Measurements from ENCODE around the gene TMEM82.

Gene TMEM82

DNA sequence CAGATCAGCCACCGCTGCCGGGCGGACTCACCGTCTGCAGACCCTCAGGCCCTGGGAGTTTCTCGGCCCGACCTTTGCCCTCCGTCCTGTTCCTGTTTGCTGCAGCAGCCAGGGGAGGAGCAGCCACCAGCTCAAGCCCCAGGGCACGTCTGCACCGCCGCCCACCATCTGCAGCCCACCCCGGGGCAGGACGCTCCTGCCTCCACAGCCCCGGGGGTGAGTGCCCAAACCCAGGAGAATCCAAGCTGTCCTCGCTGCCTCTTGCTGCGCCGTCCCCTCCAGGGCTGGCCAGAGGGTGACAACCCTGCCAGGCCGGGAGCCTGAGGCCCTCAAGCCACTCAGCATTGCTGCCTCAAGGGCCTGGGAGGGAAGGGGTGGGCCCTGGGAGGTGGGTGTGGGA is 7.4 kb upstream of the TMEM82 start:
- no peaks in the 10 kb centered on the region for H3K27me3 ChIP-seq (ENCODE audit: low read depth, low read length)
- H3K36me3 ChIP-seq (replicated peaks; ENCODE audit: low read depth, low read length) = no peaks in the 10 kb centered on the region

DNA sequence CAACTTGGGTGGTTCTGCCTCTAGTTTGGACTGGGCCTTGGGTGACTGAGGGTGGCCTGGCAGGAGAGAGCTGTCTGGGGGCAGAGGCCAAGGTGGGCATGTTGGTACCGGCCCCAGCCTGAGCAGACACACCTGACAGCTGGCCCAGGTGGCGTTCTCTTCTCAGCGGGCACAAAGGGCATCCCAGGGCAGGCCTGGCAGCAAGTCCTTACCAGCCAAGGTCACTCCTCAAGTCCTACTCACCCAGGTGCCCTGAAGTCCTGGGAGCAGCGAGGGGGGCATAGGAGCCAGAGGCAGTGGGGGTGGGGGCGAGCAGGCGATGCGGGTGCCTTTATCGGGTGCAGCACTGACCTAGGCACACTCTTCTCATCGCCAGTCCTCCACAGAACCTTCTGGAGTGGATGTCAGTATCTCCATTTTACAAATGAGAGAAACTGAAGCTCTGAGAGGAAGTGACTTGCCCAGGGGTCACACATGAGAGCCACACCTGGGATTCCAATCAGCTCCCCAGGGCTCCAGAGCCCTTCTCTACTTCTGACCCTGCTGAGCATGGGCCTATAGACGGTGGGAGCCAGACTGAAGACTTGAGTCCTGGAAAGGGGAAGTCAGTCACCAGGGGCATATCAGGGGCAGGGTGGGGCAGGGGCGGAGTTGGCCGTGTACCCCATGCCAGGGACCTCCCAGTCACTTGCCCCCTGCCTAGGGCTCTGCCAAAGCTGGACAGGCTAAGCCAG is 6.8 kb upstream of the TMEM82 start:
- H3K4me3 ChIP-seq (ENCODE audit: low read length) = no peak overlapping the region
- no peak overlapping the region for H3K4me2 ChIP-seq (ENCODE audit: low read length)
- H3K27ac ChIP-seq (ENCODE audit: low read length) = no peak overlapping the region
- no peak overlapping the region for H2AFZ ChIP-seq (ENCODE audit: low read depth, low read length)
- no peaks in the 10 kb centered on the region for H3K9me3 ChIP-seq (ENCODE audit: insufficient read depth, low read length)
- no peaks in the 10 kb centered on the region for H3K27me3 ChIP-seq (ENCODE audit: low read depth, low read length)
- no peak overlapping the region for H3K9ac ChIP-seq (ENCODE audit: low read length)
- TF ChIP-seq EZH2phosphoT487 (IDR thresholded peaks at IDR 0.05; ENCODE audit: low read depth) = no peak
- TF ChIP-seq, protein P1, sequence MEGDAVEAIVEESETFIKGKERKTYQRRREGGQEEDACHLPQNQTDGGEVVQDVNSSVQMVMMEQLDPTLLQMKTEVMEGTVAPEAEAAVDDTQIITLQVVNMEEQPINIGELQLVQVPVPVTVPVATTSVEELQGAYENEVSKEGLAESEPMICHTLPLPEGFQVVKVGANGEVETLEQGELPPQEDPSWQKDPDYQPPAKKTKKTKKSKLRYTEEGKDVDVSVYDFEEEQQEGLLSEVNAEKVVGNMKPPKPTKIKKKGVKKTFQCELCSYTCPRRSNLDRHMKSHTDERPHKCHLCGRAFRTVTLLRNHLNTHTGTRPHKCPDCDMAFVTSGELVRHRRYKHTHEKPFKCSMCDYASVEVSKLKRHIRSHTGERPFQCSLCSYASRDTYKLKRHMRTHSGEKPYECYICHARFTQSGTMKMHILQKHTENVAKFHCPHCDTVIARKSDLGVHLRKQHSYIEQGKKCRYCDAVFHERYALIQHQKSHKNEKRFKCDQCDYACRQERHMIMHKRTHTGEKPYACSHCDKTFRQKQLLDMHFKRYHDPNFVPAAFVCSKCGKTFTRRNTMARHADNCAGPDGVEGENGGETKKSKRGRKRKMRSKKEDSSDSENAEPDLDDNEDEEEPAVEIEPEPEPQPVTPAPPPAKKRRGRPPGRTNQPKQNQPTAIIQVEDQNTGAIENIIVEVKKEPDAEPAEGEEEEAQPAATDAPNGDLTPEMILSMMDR (IDR thresholded peaks at IDR 0.05; ENCODE audit: low read depth, low read length) = no peak
- H3K79me2 ChIP-seq (ENCODE audit: low read length) = no peaks in the 10 kb centered on the region
- H4K20me1 ChIP-seq (ENCODE audit: insufficient read depth, low read length) = no peaks in the 10 kb centered on the region
- no peaks in the 10 kb centered on the region for H3K4me1 ChIP-seq (ENCODE audit: low read length)
- no peaks in the 10 kb centered on the region for H3K36me3 ChIP-seq (replicated peaks; ENCODE audit: low read depth, low read length)

More for the DNA sequence above, 7.4 kb upstream of the TMEM82 start:
- TF ChIP-seq, protein P1 (IDR thresholded peaks at IDR 0.05; ENCODE audit: low read depth, low read length) = no peak
- no peak for TF ChIP-seq EZH2phosphoT487 (IDR thresholded peaks at IDR 0.05; ENCODE audit: low read depth)
- Histone ChIP-seq H3K4me3 (ENCODE audit: low read length) (no peak overlapping the region), H3K4me1 (ENCODE audit: low read length) (no peaks in the 10 kb centered on the region), H3K4me2 (ENCODE audit: low read length) (no peak overlapping the region), H3K9ac (ENCODE audit: low read length) (no peak overlapping the region), H2AFZ (ENCODE audit: low read depth, low read length) (no peak overlapping the region), H3K27ac (ENCODE audit: low read length) (no peak overlapping the region), H3K79me2 (ENCODE audit: low read length) (no peaks in the 10 kb centered on the region), H3K9me3 (ENCODE audit: insufficient read depth, low read length) (no peaks in the 10 kb centered on the region), H4K20me1 (ENCODE audit: insufficient read depth, low read length) (no peaks in the 10 kb centered on the region)

DNA sequence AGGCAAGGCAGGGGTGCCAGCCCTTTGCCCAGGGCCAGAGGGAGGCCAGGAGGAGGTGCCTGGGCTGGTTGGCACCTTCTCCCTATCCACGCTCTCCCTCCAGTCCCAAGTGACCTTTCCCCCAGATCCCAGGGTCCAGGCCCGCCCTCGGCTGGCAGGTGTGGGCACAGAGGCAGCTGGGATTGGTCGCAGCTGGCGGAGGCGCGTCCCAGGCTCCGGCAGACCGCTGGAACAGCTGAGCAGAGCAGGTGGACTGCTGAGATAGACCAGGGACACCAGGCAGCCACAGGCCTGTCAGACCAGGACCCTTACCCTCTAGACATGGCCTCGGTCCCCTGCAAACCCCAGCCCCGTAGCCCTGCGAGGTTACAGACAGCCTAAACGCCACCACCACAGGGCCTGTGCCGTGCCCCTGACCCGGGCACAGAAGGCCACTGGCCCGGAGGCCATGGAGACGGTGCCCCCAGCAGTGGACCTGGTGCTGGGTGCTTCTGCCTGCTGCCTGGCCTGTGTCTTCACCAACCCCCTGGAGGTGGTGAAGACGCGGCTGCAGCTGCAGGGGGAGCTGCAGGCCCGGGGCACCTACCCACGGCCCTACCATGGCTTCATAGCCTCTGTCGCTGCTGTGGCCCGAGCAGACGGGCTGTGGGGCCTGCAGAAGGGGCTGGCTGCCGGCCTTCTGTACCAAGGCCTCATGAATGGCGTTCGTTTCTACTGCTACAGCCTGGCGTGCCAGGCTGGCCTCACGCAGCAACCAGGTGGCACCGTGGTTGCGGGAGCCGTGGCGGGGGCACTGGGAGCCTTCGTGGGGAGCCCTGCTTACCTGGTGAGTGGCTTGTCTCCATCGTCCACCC is 6.0 kb upstream of the TMEM82 start, which contains the start of gene SLC25A34:
Gene SLC25A34, plus strand, starts transcription at position 221 of the 854 bp plus-strand sequence. Its CDS starts 228 bp downstream, at position 449.
- Histone ChIP-seq H3K27me3 (ENCODE audit: low read depth, low read length) (no peaks in the 10 kb centered on the region), H3K4me3 (ENCODE audit: low read length) (no peak within 1 kb of the TSS), H2AFZ (ENCODE audit: low read depth, low read length) (no peak within 1 kb of the TSS), H4K20me1 (ENCODE audit: insufficient read depth, low read length) (no peaks in the 10 kb centered on the region), H3K27ac (ENCODE audit: low read length) (no peak within 1 kb of the TSS), H3K36me3 (replicated peaks; ENCODE audit: low read depth, low read length) (no peaks in the 10 kb centered on the region), H3K4me1 (ENCODE audit: low read length) (no peaks in the 10 kb centered on the region), H3K4me2 (ENCODE audit: low read length) (no peak within 1 kb of the TSS), H3K9ac (ENCODE audit: low read length) (no peak within 1 kb of the TSS), H3K9me3 (ENCODE audit: insufficient read depth, low read length) (no peaks in the 10 kb centered on the region), H3K79me2 (ENCODE audit: low read length) (no peaks in the 10 kb centered on the region)
- TF ChIP-seq, protein P1 (IDR thresholded peaks at IDR 0.05; ENCODE audit: low read depth, low read length) = no peak
- no peak for TF ChIP-seq EZH2phosphoT487 (IDR thresholded peaks at IDR 0.05; ENCODE audit: low read depth)

DNA sequence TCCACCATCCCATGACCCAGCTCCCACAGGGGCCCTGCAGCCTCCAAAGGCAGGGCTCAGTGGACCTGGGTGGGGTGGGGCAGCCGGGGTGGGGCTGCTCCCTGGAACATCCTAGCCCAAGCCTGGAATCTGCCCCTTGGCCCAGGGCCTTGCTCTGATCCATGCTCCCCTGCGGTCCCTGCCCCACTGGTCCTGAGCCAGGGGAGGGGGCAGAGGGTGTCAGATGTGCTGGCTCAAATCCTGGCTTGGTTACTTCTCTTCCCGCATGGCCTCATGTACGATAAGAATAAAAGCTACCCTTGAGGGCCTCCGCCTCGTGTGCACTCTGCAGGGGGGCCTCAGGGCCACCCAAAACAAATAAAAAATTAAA is 5.4 kb upstream of the TMEM82 start:
- no peak overlapping the region for H3K4me2 ChIP-seq (ENCODE audit: low read length)
- TF ChIP-seq, protein P1 (IDR thresholded peaks at IDR 0.05; ENCODE audit: low read depth, low read length) = no peak
- H3K4me1 ChIP-seq (ENCODE audit: low read length) = no peaks in the 10 kb centered on the region
- no peak overlapping the region for H3K4me3 ChIP-seq (ENCODE audit: low read length)
- no peaks in the 10 kb centered on the region for H3K27me3 ChIP-seq (ENCODE audit: low read depth, low read length)
- H3K79me2 ChIP-seq (ENCODE audit: low read length) = no peaks in the 10 kb centered on the region
- H3K36me3 ChIP-seq (replicated peaks; ENCODE audit: low read depth, low read length) = no peaks in the 10 kb centered on the region
- H2AFZ ChIP-seq (ENCODE audit: low read depth, low read length) = no peak overlapping the region
- H3K27ac ChIP-seq (ENCODE audit: low read length) = no peak overlapping the region
- no peaks in the 10 kb centered on the region for H3K9me3 ChIP-seq (ENCODE audit: insufficient read depth, low read length)
- no peak overlapping the region for H3K9ac ChIP-seq (ENCODE audit: low read length)
- no peaks in the 10 kb centered on the region for H4K20me1 ChIP-seq (ENCODE audit: insufficient read depth, low read length)
